Astrocyte of the spinal cord (primary cell): Measurements from ENCODE around the gene KRT83.
"Not testable (repeated sequence)": the region's sequence is repeated elsewhere in the genome, so short reads cannot be mapped to it uniquely, and the experiment has no call there.

Experiments used
- DNase-seq: peaks from one replicate; pipeline ENCODE4 v3.0.0; 2011; ENCODE audit warnings: low read depth, low spot score
- H3K4me3 ChIP-seq: 2 replicates; pipeline ENCODE4 v1.5.1; 2011; ENCODE audit warnings: low read depth, mild to moderate bottlenecking, low read length, moderate library complexity
- CTCF ChIP-seq: IDR thresholded peaks from 2 replicates; pipeline ENCODE4 v1.5.1; 2012; ENCODE audit warnings: low read depth, mild to moderate bottlenecking, low read length, inconsistent platforms
- in situ Hi-C: cut with HindIII; loops from 2 replicates; pipeline ENCODE4 v1.10.0; 2017; ENCODE audit warnings: low sequenced_read_pairs

KRT83 gene

GRCh38 chr12:52349196-52349595, 28.0 kb upstream of the KRT83 start:
- H3K4me3 ChIP-seq, result no peak overlapping the region
- in situ Hi-C loops, result no loop called here
- no peak for DNase-seq
- TF ChIP-seq CTCF, result no peak

GRCh38 chr12:52347551-52348510, 26.6 kb upstream of the KRT83 start:
- TF ChIP-seq CTCF, result no peak

GRCh38 chr12:52347016-52347415, 25.8 kb upstream of the KRT83 start:
- no peak overlapping the region for H3K4me3 ChIP-seq
- TF ChIP-seq CTCF, result no peak
- in situ Hi-C loops, result no loop called here
- DNase-seq, result no peak

More at GRCh38 chr12:52347551-52348510, 26.6 kb upstream of the KRT83 start:
- no peak overlapping the region for H3K4me3 ChIP-seq
- in situ Hi-C loops, result no loop called here
- DNase-seq, result no peak

GRCh38 chr12:52346593-52346992, 25.4 kb upstream of the KRT83 start:
- in situ Hi-C loops, result no loop called here
- no peak overlapping the region for H3K4me3 ChIP-seq
- no peak for DNase-seq
- no peak for TF ChIP-seq CTCF

GRCh38 chr12:52345041-52345440, 23.8 kb upstream of the KRT83 start:
- in situ Hi-C loops, DNase-seq, H3K4me3 ChIP-seq: not testable (repeated sequence)

- no peak overlapping the region for H3K4me3 ChIP-seq
- DNase-seq, result no peak
- in situ Hi-C loops, result no loop called here
- no peak for TF ChIP-seq CTCF
Measured at GRCh38 chr12:52344111-52344510, 22.9 kb upstream of the KRT83 start.

- DNase-seq, result no peak
- in situ Hi-C loops, result no loop called here
- H3K4me3 ChIP-seq, result no peak overlapping the region
- TF ChIP-seq CTCF, result no peak
Measured at GRCh38 chr12:52343550-52343949, 22.4 kb upstream of the KRT83 start.
